ENCODE results near the gene HSPA5. TPM values are rescaled to one million over a fixed set of nuclear protein-coding genes. Genes with fewer than 3 reads are reported as not detected.

HSPA5 gene
- total RNA-seq, 4 donors from 2014 or later, result 59.0 to 140 (median 84.9) TPM

GRCh38 chr9:125189011-125189360, 52.2 kb downstream of the HSPA5 start:
- TF ChIP-seq CTCF (IDR thresholded peaks at IDR 0.05), result no peak
- H3K27ac ChIP-seq, result peak overlapping the region; percentile 81 to 98 (median 96)
- H3K4me1 ChIP-seq, result peaks cover 0 to 59% (median 23%) of the 10 kb centered on the region in 4 donors
- H3K4me3 ChIP-seq, result peak overlapping the region; percentile 57 to 99 (median 94)
- no peak for DNase-seq (ENCODE audit: low spot score in 2 of 2)
- WGBS, 2 donors, result 0% methylated on average over 12 to 26 of the region's 26 CpGs
- H3K36me3 ChIP-seq, result no peaks in the 10 kb centered on the region
- no peaks in the 10 kb centered on the region for H3K9me3 ChIP-seq
- H3K27me3 ChIP-seq, result no peaks in the 10 kb centered on the region

Small RNA genes within 50 kb of the gene (small RNA-seq; reads per million reads assigned to genes)
- not detected for gene AL354710.1

Other genes starting within 250 kb of the HSPA5 start
- 10 to 100 TPM in 1 of 4 donors, 1 to 10 TPM in 3; 8.8 to 19.2 (median 9.4) TPM for gene SCAI, start 97.8 kb downstream of the HSPA5 start, total RNA-seq
- gene PPP6C, start 51.5 kb downstream of the HSPA5 start, total RNA-seq, result 10 to 100 TPM; 30.6 to 32.7 (median 31.6) TPM
- 10 to 100 TPM; 10.7 to 25.5 (median 17.2) TPM for gene RABEPK, start 40.8 kb downstream of the HSPA5 start, total RNA-seq
- gene GAPVD1, start 20.5 kb upstream of the HSPA5 start, total RNA-seq, result 10 to 100 TPM; 56.8 to 66.6 (median 63.9) TPM

Data from tibial nerve (tissue), 4 donors.